Measurements from ENCODE around the gene NAAA. TPM values are rescaled to one million over a fixed set of nuclear protein-coding genes. Genes with fewer than 3 reads are reported as not detected.
A peak's percentile ranks its signal among the peaks of the same experiment; 100 is the strongest.

Gene NAAA
- total and polyA plus RNA-seq, 9 of the 15 experiments (the other 6 are each of a cell fraction or from before 2014, with no cell fraction given) = 1.3 to 7.9 (median 5.9) TPM

DNA sequence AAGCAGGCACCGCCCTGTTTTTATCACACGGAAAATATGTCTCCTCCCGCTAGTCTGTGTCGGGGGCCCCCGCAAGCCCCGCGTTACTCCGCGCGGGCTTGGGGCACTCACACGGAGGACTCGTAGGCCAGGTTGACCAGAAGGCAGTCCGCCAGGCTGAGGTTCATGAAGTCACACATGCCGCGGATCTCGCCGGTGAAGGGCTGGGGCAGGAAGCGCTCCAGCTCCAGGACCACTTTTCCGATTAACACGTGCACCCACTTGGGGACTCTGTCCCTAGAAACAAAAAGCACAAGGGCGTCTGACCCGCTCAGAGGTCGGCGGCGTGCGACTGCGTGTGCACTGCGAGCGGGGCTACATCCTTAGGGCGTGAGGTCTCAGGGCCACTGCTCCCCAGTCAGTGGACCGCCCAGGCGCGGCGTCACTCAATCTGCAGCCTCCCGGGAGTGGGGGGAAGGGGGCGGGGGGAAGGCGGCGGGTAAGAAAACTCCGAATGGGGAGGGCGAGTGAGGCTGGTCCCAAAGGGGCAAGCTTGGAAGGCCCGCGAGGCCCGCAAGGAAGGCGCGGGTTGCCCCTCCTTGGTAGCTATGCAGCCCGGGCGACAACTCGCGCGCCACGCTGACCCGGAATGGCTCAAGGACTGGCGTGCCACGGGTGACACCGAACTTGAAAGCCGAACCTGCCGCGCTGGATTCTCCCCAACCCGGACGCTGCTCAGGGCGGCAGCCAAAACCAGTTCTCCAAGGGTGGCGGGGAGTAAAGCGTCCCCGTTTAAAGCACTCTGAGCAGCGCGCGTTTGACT is 722 bp downstream of the NAAA start (continued):
- TF ChIP-seq CHD7 (IDR thresholded peaks at IDR 0.05; ENCODE audit: low read depth, low read length) (no peak), POLR2G (IDR thresholded peaks at IDR 0.05; ENCODE audit: low read depth, low read length) (peak; percentile 57; the same call in 1 of the 2 replicates), STAT5A (IDR thresholded peaks at IDR 0.05; ENCODE audit: borderline replicate concordance, low read length) (no peak), POLR3A (IDR thresholded peaks at IDR 0.05; ENCODE audit: borderline replicate concordance, extremely low read depth, insufficient read depth, insufficient read length) (no peak), KLF1 (tag; IDR thresholded peaks at IDR 0.05) (no peak), POLR2B (IDR thresholded peaks at IDR 0.05; ENCODE audit: low read depth, partially characterized antibody) (peak; percentile 33), CAMTA2 (CRISPR knock-in tag; conservative IDR thresholded peaks at IDR 0.05) (no peak)
- TF ChIP-seq, protein P1, sequence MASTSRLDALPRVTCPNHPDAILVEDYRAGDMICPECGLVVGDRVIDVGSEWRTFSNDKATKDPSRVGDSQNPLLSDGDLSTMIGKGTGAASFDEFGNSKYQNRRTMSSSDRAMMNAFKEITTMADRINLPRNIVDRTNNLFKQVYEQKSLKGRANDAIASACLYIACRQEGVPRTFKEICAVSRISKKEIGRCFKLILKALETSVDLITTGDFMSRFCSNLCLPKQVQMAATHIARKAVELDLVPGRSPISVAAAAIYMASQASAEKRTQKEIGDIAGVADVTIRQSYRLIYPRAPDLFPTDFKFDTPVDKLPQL (IDR thresholded peaks at IDR 0.05; ENCODE audit: extremely low read depth, insufficient read length) = no peak
- TF ChIP-seq, protein P2, sequence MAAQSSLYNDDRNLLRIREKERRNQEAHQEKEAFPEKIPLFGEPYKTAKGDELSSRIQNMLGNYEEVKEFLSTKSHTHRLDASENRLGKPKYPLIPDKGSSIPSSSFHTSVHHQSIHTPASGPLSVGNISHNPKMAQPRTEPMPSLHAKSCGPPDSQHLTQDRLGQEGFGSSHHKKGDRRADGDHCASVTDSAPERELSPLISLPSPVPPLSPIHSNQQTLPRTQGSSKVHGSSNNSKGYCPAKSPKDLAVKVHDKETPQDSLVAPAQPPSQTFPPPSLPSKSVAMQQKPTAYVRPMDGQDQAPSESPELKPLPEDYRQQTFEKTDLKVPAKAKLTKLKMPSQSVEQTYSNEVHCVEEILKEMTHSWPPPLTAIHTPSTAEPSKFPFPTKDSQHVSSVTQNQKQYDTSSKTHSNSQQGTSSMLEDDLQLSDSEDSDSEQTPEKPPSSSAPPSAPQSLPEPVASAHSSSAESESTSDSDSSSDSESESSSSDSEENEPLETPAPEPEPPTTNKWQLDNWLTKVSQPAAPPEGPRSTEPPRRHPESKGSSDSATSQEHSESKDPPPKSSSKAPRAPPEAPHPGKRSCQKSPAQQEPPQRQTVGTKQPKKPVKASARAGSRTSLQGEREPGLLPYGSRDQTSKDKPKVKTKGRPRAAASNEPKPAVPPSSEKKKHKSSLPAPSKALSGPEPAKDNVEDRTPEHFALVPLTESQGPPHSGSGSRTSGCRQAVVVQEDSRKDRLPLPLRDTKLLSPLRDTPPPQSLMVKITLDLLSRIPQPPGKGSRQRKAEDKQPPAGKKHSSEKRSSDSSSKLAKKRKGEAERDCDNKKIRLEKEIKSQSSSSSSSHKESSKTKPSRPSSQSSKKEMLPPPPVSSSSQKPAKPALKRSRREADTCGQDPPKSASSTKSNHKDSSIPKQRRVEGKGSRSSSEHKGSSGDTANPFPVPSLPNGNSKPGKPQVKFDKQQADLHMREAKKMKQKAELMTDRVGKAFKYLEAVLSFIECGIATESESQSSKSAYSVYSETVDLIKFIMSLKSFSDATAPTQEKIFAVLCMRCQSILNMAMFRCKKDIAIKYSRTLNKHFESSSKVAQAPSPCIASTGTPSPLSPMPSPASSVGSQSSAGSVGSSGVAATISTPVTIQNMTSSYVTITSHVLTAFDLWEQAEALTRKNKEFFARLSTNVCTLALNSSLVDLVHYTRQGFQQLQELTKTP (IDR thresholded peaks at IDR 0.05; ENCODE audit: low read depth in 1 of 2, partially characterized antibody in 2 of 2) = no peak

Measured in K562 (cell line).